ENCODE measurements around the gene RCL1.
"Not testable (repeated sequence)": the region's sequence is repeated elsewhere in the genome, so short reads cannot be mapped to it uniquely, and the experiment has no call there.

Gene RCL1

GRCh38 chr9:4891674-4892073 is 98.9 kb downstream of the RCL1 start:
- Histone ChIP-seq H3K27me3 (ENCODE audit: low read length) (no peaks in the 10 kb centered on the region), H2AFZ (ENCODE audit: low read depth, low read length, severe bottlenecking) (no peak overlapping the region), H3K36me3 (ENCODE audit: low read length) (no peaks in the 10 kb centered on the region), H3K27ac (ENCODE audit: low read depth, low read length) (no peak overlapping the region), H3F3A (ENCODE audit: insufficient read depth) (no peaks in the 10 kb centered on the region), H3K79me2 (ENCODE audit: insufficient read depth, low read length) (no peaks in the 10 kb centered on the region), H3K4me2 (ENCODE audit: low read depth, low read length, poor library complexity, severe bottlenecking) (no peak overlapping the region), H3K9me2 (replicated peaks; ENCODE audit: insufficient read depth, low read length) (no peaks in the 10 kb centered on the region), H3K9ac (ENCODE audit: low read length) (no peak overlapping the region), H3K9me3 (ENCODE audit: insufficient read depth, low read length) (no peaks in the 10 kb centered on the region), H3K4me3 (ENCODE audit: insufficient read depth, low read length, poor library complexity, severe bottlenecking) (no peak overlapping the region), H4K20me1 (ENCODE audit: low read depth, low read length) (no peaks in the 10 kb centered on the region)
- TF ChIP-seq, protein P1, sequence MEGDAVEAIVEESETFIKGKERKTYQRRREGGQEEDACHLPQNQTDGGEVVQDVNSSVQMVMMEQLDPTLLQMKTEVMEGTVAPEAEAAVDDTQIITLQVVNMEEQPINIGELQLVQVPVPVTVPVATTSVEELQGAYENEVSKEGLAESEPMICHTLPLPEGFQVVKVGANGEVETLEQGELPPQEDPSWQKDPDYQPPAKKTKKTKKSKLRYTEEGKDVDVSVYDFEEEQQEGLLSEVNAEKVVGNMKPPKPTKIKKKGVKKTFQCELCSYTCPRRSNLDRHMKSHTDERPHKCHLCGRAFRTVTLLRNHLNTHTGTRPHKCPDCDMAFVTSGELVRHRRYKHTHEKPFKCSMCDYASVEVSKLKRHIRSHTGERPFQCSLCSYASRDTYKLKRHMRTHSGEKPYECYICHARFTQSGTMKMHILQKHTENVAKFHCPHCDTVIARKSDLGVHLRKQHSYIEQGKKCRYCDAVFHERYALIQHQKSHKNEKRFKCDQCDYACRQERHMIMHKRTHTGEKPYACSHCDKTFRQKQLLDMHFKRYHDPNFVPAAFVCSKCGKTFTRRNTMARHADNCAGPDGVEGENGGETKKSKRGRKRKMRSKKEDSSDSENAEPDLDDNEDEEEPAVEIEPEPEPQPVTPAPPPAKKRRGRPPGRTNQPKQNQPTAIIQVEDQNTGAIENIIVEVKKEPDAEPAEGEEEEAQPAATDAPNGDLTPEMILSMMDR (IDR thresholded peaks at IDR 0.05; ENCODE audit: insufficient read depth, low read length, poor library complexity, severe bottlenecking) = no peak
- no peak for TF ChIP-seq EZH2phosphoT487 (conservative IDR thresholded peaks at IDR 0.05; ENCODE audit: low read length)

- Histone ChIP-seq H3K9ac (ENCODE audit: low read length) (no peak overlapping the region), H3K27me3 (ENCODE audit: low read length) (no peaks in the 10 kb centered on the region), H4K20me1 (ENCODE audit: low read depth, low read length) (no peaks in the 10 kb centered on the region), H3K9me2 (replicated peaks; ENCODE audit: insufficient read depth, low read length) (no peaks in the 10 kb centered on the region), H3K27ac (ENCODE audit: low read depth, low read length) (no peak overlapping the region), H2AFZ (ENCODE audit: low read depth, low read length, severe bottlenecking) (no peak overlapping the region), H3K4me2 (ENCODE audit: low read depth, low read length, poor library complexity, severe bottlenecking) (no peak overlapping the region), H3K36me3 (ENCODE audit: low read length) (no peaks in the 10 kb centered on the region), H3F3A (ENCODE audit: insufficient read depth) (no peaks in the 10 kb centered on the region), H3K9me3 (ENCODE audit: insufficient read depth, low read length) (no peaks in the 10 kb centered on the region), H3K4me3 (ENCODE audit: insufficient read depth, low read length, poor library complexity, severe bottlenecking) (no peak overlapping the region), H3K79me2 (ENCODE audit: insufficient read depth, low read length) (no peaks in the 10 kb centered on the region)
- no peak for TF ChIP-seq EZH2phosphoT487 (conservative IDR thresholded peaks at IDR 0.05; ENCODE audit: low read length)
- TF ChIP-seq, protein P1 (IDR thresholded peaks at IDR 0.05; ENCODE audit: insufficient read depth, low read length, poor library complexity, severe bottlenecking) = no peak
Measured at GRCh38 chr9:4892501-4893194, 99.9 kb downstream of the RCL1 start.

DNA sequence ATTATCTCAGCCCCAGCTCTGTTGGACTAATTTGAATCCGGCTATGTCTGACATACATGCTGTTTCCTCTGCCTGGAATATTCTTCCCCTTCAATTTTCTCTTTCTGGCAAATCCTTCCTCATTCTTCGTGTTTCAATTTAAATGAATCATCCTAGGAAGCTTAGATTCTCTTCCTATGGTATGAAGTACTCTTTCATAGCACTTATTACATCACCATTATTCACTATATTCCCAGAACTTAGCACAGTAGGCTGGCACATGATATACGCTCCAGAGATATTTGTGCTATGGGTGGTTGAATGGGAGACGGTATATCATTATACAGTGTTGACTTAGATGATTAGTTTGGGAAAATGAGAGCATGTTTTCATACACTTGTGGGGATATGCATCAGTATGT is 101.3 kb downstream of the RCL1 start:
- no peaks in the 10 kb centered on the region for H3K9me2 ChIP-seq (replicated peaks; ENCODE audit: insufficient read depth, low read length)
- no peaks in the 10 kb centered on the region for H3F3A ChIP-seq (ENCODE audit: insufficient read depth)
- no peaks in the 10 kb centered on the region for H3K36me3 ChIP-seq (ENCODE audit: low read length)
- H3K27me3 ChIP-seq (ENCODE audit: low read length) = no peaks in the 10 kb centered on the region
- TF ChIP-seq EZH2phosphoT487 (conservative IDR thresholded peaks at IDR 0.05; ENCODE audit: low read length) = no peak
- TF ChIP-seq, protein P1 (IDR thresholded peaks at IDR 0.05; ENCODE audit: insufficient read depth, low read length, poor library complexity, severe bottlenecking) = no peak
- no peaks in the 10 kb centered on the region for H3K9me3 ChIP-seq (ENCODE audit: insufficient read depth, low read length)
- H2AFZ ChIP-seq (ENCODE audit: low read depth, low read length, severe bottlenecking) = no peak overlapping the region
- no peak overlapping the region for H3K9ac ChIP-seq (ENCODE audit: low read length)
- H3K27ac ChIP-seq (ENCODE audit: low read depth, low read length) = no peak overlapping the region
- no peaks in the 10 kb centered on the region for H4K20me1 ChIP-seq (ENCODE audit: low read depth, low read length)
- no peak overlapping the region for H3K4me3 ChIP-seq (ENCODE audit: insufficient read depth, low read length, poor library complexity, severe bottlenecking)
- no peaks in the 10 kb centered on the region for H3K79me2 ChIP-seq (ENCODE audit: insufficient read depth, low read length)
- H3K4me2 ChIP-seq (ENCODE audit: low read depth, low read length, poor library complexity, severe bottlenecking) = no peak overlapping the region

DNA sequence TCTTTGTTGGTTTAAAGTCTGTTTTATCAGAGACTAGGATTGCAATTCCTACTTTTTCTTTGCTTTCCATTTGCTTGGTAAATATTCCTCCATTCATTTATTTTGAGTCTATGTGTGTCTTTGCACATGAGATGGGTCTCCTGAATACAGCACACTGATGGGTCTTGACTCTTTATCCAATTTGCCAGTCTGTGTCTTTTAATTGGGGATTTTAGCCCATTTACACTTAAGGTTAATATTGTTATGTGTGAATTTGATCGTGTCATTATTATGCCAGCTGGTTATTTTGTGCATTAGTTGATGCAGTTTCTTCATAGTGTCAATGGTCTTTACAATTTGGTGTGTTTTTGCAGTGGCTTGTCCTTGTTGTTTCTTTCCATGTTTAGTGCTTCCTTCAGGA is 107.1 kb downstream of the RCL1 start:
- H4K20me1 ChIP-seq (ENCODE audit: low read depth, low read length); H3K27ac ChIP-seq (ENCODE audit: low read depth, low read length); H3K9me3 ChIP-seq (ENCODE audit: insufficient read depth, low read length); H3K4me3 ChIP-seq (ENCODE audit: insufficient read depth, low read length, poor library complexity, severe bottlenecking); H3K9ac ChIP-seq (ENCODE audit: low read length); H3K9me2 ChIP-seq (replicated peaks; ENCODE audit: insufficient read depth, low read length); H3K27me3 ChIP-seq (ENCODE audit: low read length); H3K4me2 ChIP-seq (ENCODE audit: low read depth, low read length, poor library complexity, severe bottlenecking); H3K36me3 ChIP-seq (ENCODE audit: low read length); H3K79me2 ChIP-seq (ENCODE audit: insufficient read depth, low read length); H3F3A ChIP-seq (ENCODE audit: insufficient read depth); H2AFZ ChIP-seq (ENCODE audit: low read depth, low read length, severe bottlenecking): not testable (repeated sequence)

GRCh38 chr9:4901401-4902134 is 108.8 kb downstream of the RCL1 start:
- H3K9me2 ChIP-seq (replicated peaks; ENCODE audit: insufficient read depth, low read length); H2AFZ ChIP-seq (ENCODE audit: low read depth, low read length, severe bottlenecking); H3K79me2 ChIP-seq (ENCODE audit: insufficient read depth, low read length); H3K27ac ChIP-seq (ENCODE audit: low read depth, low read length); H3K4me3 ChIP-seq (ENCODE audit: insufficient read depth, low read length, poor library complexity, severe bottlenecking); H3K27me3 ChIP-seq (ENCODE audit: low read length); H4K20me1 ChIP-seq (ENCODE audit: low read depth, low read length); H3K36me3 ChIP-seq (ENCODE audit: low read length); H3F3A ChIP-seq (ENCODE audit: insufficient read depth); H3K4me2 ChIP-seq (ENCODE audit: low read depth, low read length, poor library complexity, severe bottlenecking); H3K9ac ChIP-seq (ENCODE audit: low read length); H3K9me3 ChIP-seq (ENCODE audit: insufficient read depth, low read length): not testable (repeated sequence)

Data from SU-DHL-6 (cell line).